Measurements from ENCODE around the gene OR56A4.

OR56A4 gene

GRCh38 chr11:6025056-6025455, 18.3 kb upstream of the OR56A4 start:
- no peak for TF ChIP-seq CTCF (IDR thresholded peaks at IDR 0.05; ENCODE audit: insufficient read depth, low read length, missing control alignments)
- no peak overlapping the region for H3K4me3 ChIP-seq (ENCODE audit: low read depth, low read length)
- ChIA-PET CTCF (interaction anchor here (0.9 to 7.4 kb wide), 2 partner anchors 328 to 338 kb away, joined by 3 to 108 read pairs; no protein-coding TSS in a partner anchor), POLR2A (no interaction called here)
- no peak for DNase-seq (ENCODE audit: low read depth, low spot score)

GRCh38 chr11:6022956-6023355, 16.2 kb upstream of the OR56A4 start:
- no peak overlapping the region for H3K4me3 ChIP-seq (ENCODE audit: low read depth, low read length)
- ChIA-PET CTCF (interaction anchor here (0.7 to 7.4 kb wide), 7 partner anchors 228 to 356 kb away, joined by 3 to 108 read pairs (median 8); no protein-coding TSS in a partner anchor), POLR2A (no interaction called here)
- peak; percentile 10 for TF ChIP-seq CTCF (IDR thresholded peaks at IDR 0.05; ENCODE audit: insufficient read depth, low read length, missing control alignments)
- peak; percentile 3 for DNase-seq (ENCODE audit: low read depth, low spot score)

- no peak overlapping the region for H3K4me3 ChIP-seq (ENCODE audit: low read depth, low read length)
- no peak for DNase-seq (ENCODE audit: low read depth, low spot score)
- no peak for TF ChIP-seq CTCF (IDR thresholded peaks at IDR 0.05; ENCODE audit: insufficient read depth, low read length, missing control alignments)
- POLR2A ChIA-PET: no interaction called here
- CTCF ChIA-PET: no interaction called here
Observed at GRCh38 chr11:6013042-6013441, 6.3 kb upstream of the OR56A4 start.

GRCh38 chr11:6012035-6012668, 5.4 kb upstream of the OR56A4 start:
- TF ChIP-seq CTCF (IDR thresholded peaks at IDR 0.05; ENCODE audit: insufficient read depth, low read length, missing control alignments): no peak
- CTCF ChIA-PET: no interaction called here
- POLR2A ChIA-PET: interaction anchor here (0.9 kb wide), 1 partner anchor 8 kb away, joined by 3 read pairs; no protein-coding TSS in a partner anchor
- no peak overlapping the region for H3K4me3 ChIP-seq (ENCODE audit: low read depth, low read length)
- no peak for DNase-seq (ENCODE audit: low read depth, low spot score)

- CTCF ChIA-PET: no interaction called here
- POLR2A ChIA-PET: no interaction called here
- TF ChIP-seq CTCF (IDR thresholded peaks at IDR 0.05; ENCODE audit: insufficient read depth, low read length, missing control alignments): no peak
Observed at GRCh38 chr11:6006395-6006794, 351 bp downstream of the OR56A4 start.

GRCh38 chr11:6002202-6002699, 4.5 kb downstream of the OR56A4 start:
- H3K4me3 ChIP-seq (ENCODE audit: low read depth, low read length): no peak overlapping the region
- no peak for TF ChIP-seq CTCF (IDR thresholded peaks at IDR 0.05; ENCODE audit: insufficient read depth, low read length, missing control alignments)
- no peak for DNase-seq (ENCODE audit: low read depth, low spot score)
- POLR2A ChIA-PET: no interaction called here
- CTCF ChIA-PET: no interaction called here

More at GRCh38 chr11:6006395-6006794, 351 bp downstream of the OR56A4 start:
- no peak for DNase-seq (ENCODE audit: low read depth, low spot score)
- H3K4me3 ChIP-seq (ENCODE audit: low read depth, low read length): no peak overlapping the region

Measured in AG04449 (cell line).